Immature natural killer cell (primary cell): ENCODE data around the gene SPECC1. TPM values are rescaled to one million over a fixed set of nuclear protein-coding genes. Genes with fewer than 3 reads are reported as not detected.
"Not testable (repeated sequence)": the region's sequence is repeated elsewhere in the genome, so short reads cannot be mapped to it uniquely, and the experiment has no call there.

Source experiments
- DNase-seq, 3 donors: peaks; one replicate each; pipeline ENCODE4 v3.0.0; 2022; ENCODE audit warnings: mixed read lengths in 1 of 3
- H3K27ac Mint-ChIP-seq, 6 donors: one replicate each; pipeline ENCODE4 v1.8.0; 2020; ENCODE audit warnings: mixed read lengths in 6 of 6, mild to moderate bottlenecking in 5 of 6, inconsistent platforms in 4 of 6, moderate library complexity in 3 of 6
- H3K27me3 Mint-ChIP-seq, 3 donors: one replicate each; pipeline ENCODE4 v1.8.0; 2020 to 2021; ENCODE audit warnings: low read depth in 3 of 3, mild to moderate bottlenecking in 3 of 3, mixed read lengths in 3 of 3, moderate library complexity in 3 of 3, inconsistent platforms in 1 of 3
- H3K36me3 Mint-ChIP-seq, 3 donors: one replicate each; pipeline ENCODE4 v1.8.0; 2020; ENCODE audit warnings: mixed read lengths in 3 of 3, inconsistent platforms in 2 of 3, mild to moderate bottlenecking in 2 of 3
- H3K4me1 Mint-ChIP-seq, 2 donors: one replicate each; pipeline ENCODE4 v1.8.0; 2020; ENCODE audit warnings: inconsistent platforms in 2 of 2, mild to moderate bottlenecking in 2 of 2, mixed read lengths in 2 of 2, moderate library complexity in 1 of 2
- H3K4me3 Mint-ChIP-seq, 5 donors: one replicate each; pipeline ENCODE4 v1.8.0; 2020; ENCODE audit warnings: mild to moderate bottlenecking in 5 of 5, mixed read lengths in 5 of 5, inconsistent platforms in 3 of 5, moderate library complexity in 3 of 5
- H3K9me3 Mint-ChIP-seq, 6 donors: one replicate each; pipeline ENCODE4 v1.8.0; 2020; ENCODE audit warnings: mild to moderate bottlenecking in 6 of 6, mixed read lengths in 6 of 6, inconsistent platforms in 4 of 6, moderate library complexity in 3 of 6
- polyA plus RNA-seq, 3 donors: library from polyadenylated mRNA; unstranded; fragments of 300-500 nt; fragmentation: Illumina TruSeq; gene quantifications; one replicate each; pipeline ENCODE4 v1.2.3, GENCODE V29; 2021

Gene SPECC1
- polyA plus RNA-seq, 3 donors from 2014 or later: 6.0 to 43.3 (median 25.5) TPM

DNA sequence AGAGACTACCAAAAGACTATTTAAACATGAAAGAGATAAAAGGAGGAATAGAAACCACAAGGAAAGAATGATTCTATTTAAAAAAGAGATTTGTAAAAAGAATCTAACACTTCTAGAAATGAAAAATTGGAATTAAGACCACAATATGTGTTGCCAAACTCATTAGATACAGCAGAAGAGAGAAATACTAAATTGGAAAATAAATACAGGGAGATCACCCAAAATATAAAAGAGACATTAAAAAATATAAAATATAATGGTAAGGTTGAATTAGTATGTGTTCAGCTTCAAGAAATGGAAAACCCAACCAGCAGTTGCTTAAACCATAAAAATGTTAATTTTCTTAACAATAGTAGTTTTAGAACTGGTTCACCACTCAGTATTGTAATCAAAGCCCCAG lies 297.8 kb downstream of the SPECC1 start:
- Mint-ChIP-seq H3K36me3 (peaks cover 16 to 43% (median 38%) of the 10 kb centered on the region in 3 donors), H3K4me3 (no peak overlapping the region), H3K9me3 (peaks cover 5 to 22% (median 11%) of the 10 kb centered on the region in 6 donors), H3K27ac (no peak overlapping the region), H3K4me1 (no peaks in the 10 kb centered on the region), H3K27me3 (peaks cover 1 to 2% (median 2%) of the 10 kb centered on the region in 3 donors)
- DNase-seq: no peak

DNA sequence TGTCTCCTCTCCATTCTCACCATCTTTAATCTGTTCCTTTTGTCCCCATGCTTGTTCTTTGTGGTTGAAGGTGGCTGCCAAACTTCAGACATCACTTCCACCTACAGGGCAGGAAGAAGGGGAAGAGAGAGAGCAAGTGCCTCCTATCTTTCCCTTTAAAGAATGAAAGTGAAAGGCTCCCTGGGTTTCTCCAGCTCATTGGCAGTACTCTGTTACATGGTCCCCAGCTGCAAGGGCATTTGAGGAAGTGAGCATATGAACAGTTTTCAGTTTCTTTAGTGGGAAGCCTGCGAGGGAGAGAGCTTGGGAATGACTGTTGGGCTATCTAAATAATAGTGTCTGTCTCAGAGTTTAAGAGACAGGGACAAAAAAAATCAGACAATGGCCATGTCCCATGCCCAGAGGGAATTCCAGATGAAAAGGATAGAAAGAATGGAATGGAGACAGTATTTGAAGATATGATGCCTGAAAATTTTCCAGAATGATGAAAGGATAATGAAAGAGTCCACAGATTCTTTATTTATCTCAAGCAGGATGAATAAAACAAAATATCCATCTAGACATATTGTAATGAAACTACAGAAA lies 298.3 kb downstream of the SPECC1 start:
- Mint-ChIP-seq H3K36me3 (peaks cover 16 to 43% (median 38%) of the 10 kb centered on the region in 3 donors), H3K4me1 (no peaks in the 10 kb centered on the region), H3K27ac (no peak overlapping the region), H3K4me3 (no peak overlapping the region), H3K9me3 (peaks cover 5 to 22% (median 11%) of the 10 kb centered on the region in 6 donors), H3K27me3 (peaks cover 1 to 2% (median 2%) of the 10 kb centered on the region in 3 donors)
- no peak for DNase-seq

DNA sequence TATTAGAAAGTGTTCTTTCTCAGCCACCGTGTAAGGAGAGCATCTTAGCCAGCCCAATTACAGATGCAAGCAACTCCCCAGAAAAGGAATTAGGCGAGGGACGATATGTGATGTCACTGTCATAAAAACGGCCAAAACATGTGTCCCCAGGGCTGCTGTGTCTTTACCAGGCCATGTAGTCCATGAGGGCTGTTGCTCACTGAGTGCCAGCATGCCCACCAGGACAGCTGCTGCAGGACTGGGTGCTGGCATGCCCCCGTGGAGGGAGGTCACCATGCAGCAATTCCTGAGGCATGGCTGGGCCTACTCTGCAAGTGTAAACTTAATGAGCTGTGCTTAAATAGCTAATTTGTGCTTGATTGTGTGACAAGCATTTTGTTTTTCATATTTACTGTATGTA lies 301.3 kb downstream of the SPECC1 start:
- no peak for DNase-seq
- Mint-ChIP-seq H3K4me3 (no peak overlapping the region), H3K9me3 (peaks cover 4 to 17% (median 11%) of the 10 kb centered on the region in 6 donors), H3K36me3 (peaks cover 16 to 37% (median 32%) of the 10 kb centered on the region in 3 donors), H3K27me3 (peaks cover 0 to 2% (median 2%) of the 10 kb centered on the region in 3 donors), H3K4me1 (no peaks in the 10 kb centered on the region), H3K27ac (no peak overlapping the region)

DNA sequence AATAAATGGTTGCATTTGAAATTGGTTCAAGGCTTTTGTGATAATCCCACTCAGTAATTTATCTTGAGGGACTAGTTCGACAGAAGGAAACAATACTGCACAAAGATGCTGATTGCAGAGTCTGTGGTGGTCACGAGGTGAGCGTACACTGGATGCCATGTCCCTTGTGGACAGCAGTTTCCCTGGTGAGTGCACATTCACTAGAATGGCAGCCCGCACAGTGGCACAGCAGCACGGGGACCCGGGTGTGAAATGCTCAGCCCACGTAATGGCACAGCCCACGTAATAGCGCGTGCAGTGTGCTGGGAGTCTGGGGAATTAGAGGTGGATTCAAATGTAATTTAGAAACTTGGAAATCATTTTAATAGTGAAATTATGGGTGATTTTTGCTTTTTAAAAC lies 304.1 kb downstream of the SPECC1 start:
- H3K9me3 Mint-ChIP-seq: peaks cover 0 to 2% (median 0%) of the 10 kb centered on the region in 6 donors
- H3K36me3 Mint-ChIP-seq: peaks cover 0 to 14% (median 12%) of the 10 kb centered on the region in 3 donors
- peaks cover 0 to 5% (median 2%) of the 10 kb centered on the region in 3 donors for H3K27me3 Mint-ChIP-seq
- H3K4me1 Mint-ChIP-seq: no peaks in the 10 kb centered on the region
- DNase-seq: no peak
- no peak overlapping the region for H3K4me3 Mint-ChIP-seq
- H3K27ac Mint-ChIP-seq: no peak overlapping the region

DNA sequence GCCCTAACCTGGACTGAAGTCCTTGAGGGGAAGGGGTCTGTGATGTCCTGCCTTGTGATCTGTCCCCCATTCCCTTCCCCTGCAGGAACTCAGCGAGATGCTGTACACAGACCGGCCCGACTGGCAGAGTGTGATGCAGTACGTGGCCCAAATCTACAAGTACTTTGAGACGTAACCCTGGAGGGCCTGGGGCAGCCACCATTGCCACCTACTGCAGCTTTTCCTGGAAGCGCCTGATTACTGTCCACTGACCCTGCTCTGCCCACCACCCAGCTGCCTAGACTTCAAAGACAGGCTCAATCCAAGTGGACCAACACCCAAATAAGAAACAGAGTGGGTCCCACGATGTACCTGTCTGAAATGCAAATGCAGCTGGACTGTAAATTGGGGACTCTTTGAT lies 304.7 kb downstream of the SPECC1 start:
- peak overlapping the region in 1 of 6 donors; percentile 12 for H3K27ac Mint-ChIP-seq
- no peak overlapping the region for H3K4me3 Mint-ChIP-seq
- no peak for DNase-seq
- H3K9me3 Mint-ChIP-seq: no peaks in the 10 kb centered on the region
- peaks cover 0 to 9% (median 9%) of the 10 kb centered on the region in 3 donors for H3K36me3 Mint-ChIP-seq
- peaks cover 0 to 5% (median 2%) of the 10 kb centered on the region in 3 donors for H3K27me3 Mint-ChIP-seq
- no peaks in the 10 kb centered on the region for H3K4me1 Mint-ChIP-seq

DNA sequence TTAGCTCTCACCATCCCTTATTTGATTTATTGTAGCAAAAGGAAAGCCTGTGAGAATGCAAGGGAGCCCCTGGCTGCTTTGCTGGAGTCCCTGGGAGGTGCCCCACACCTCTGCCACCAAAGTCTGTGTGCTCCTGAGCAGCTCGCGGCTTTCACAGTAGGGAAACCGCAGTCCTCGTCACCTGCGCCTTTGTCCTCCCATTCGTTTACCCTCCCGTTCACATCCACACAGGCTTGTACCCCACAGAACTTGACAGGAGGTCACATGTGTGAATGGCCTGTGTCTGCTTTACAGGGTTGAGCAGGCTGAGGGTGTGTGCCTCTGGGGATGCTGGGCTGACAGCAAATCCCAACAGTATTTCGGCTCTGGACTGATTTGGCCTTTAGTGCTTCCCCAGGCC lies 305.7 kb downstream of the SPECC1 start:
- no peaks in the 10 kb centered on the region for H3K9me3 Mint-ChIP-seq
- H3K4me3 Mint-ChIP-seq: peak overlapping the region in 3 of 5 donors; percentile 4 to 44 (median 21)
- peak overlapping the region in 3 of 6 donors; percentile 22 to 46 (median 45) for H3K27ac Mint-ChIP-seq
- H3K27me3 Mint-ChIP-seq: peaks cover 0 to 5% (median 0%) of the 10 kb centered on the region in 3 donors
- no peaks in the 10 kb centered on the region for H3K4me1 Mint-ChIP-seq
- peaks cover 0 to 6% (median 3%) of the 10 kb centered on the region in 3 donors for H3K36me3 Mint-ChIP-seq
- peak; percentile 30 to 52 (median 48) for DNase-seq

DNA sequence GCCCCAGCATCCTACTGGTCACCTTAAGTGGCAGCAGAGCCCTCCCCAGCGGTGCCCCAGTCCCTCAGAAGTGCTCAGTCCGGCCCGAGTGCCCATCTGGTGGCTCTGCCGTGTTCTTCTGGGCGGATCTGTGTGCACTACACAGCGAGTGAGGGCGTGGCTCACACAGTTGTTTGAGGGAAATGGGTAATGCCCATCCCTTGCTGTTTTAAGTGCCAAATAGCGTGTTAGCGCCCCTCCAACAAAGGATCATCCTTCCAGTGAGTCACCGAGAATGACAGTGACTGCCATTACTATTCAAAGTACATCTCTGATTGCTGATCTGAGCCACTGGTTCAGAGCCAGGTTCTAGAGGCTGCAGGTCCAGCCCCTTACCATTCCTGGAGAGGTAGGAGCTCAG lies 306.2 kb downstream of the SPECC1 start:
- no peak overlapping the region for H3K4me3 Mint-ChIP-seq
- peak overlapping the region in 4 of 6 donors; percentile 45 to 58 (median 50) for H3K27ac Mint-ChIP-seq
- no peaks in the 10 kb centered on the region for H3K9me3 Mint-ChIP-seq
- peak in 1 of 3 donors; percentile 3 for DNase-seq
- peaks cover 0 to 2% (median 0%) of the 10 kb centered on the region in 3 donors for H3K36me3 Mint-ChIP-seq
- H3K27me3 Mint-ChIP-seq: peaks cover 0 to 5% (median 0%) of the 10 kb centered on the region in 3 donors
- H3K4me1 Mint-ChIP-seq: no peaks in the 10 kb centered on the region

DNA sequence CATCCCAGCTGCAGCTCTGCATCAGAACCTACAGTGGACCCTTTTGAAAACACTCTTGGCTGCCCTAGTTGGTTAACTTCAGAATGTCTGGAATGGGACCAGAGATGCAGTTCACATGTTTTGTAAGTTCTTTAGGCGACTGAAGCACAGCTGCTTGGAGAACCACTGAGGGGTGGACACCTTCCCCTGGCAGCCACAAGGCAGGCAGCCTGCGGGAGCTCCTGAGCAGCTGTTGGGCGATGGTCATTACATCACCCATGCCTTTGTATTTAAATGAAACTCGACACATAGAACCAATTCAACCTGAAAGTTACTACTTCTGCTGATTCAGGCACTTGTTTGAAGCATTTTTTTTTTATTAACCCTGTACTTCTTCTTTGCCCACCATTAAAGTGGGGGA lies 306.7 kb downstream of the SPECC1 start:
- no peak for DNase-seq
- no peak overlapping the region for H3K4me3 Mint-ChIP-seq
- no peaks in the 10 kb centered on the region for H3K9me3 Mint-ChIP-seq
- peak overlapping the region in 2 of 6 donors; percentile 31 to 55 for H3K27ac Mint-ChIP-seq
- peaks cover 0 to 5% (median 0%) of the 10 kb centered on the region in 3 donors for H3K27me3 Mint-ChIP-seq
- no peaks in the 10 kb centered on the region for H3K36me3 Mint-ChIP-seq
- peaks cover 0 to 2% of the 10 kb centered on the region in 2 donors for H3K4me1 Mint-ChIP-seq

DNA sequence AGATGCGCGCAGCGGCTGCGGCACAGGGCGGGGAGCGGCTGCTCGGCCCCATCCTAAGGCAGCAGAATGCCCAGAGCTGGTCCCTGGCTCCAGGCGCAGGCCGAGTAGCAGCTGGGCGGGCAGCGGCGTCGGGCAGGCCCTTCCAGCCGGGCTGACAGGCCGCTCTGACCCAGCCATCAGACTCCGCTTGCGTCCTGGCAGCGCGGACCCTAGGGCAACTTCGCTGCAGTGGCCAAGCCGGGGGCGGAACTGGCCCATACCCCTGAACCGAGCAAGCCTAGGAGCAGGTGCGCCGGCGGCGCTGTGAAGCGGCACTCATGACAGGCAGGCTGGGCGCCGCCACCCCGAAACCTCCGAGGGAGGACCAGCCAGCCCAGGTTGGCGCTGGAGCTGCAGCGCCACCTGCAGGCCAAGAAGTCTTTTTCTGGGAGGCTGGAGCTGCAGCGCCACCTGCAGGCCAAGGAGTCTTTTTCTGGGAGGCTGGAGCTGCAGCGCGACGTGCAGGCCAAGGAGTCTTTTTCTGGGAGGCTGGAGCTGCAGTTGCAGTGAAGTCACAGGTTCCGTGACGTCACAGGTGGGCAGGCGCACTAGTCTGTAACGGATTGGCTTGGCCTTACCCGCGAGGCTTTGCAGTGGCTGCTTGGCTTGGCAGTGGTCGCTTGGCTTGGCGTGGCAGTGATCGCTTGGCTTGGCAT lies 311.5 kb downstream of the SPECC1 start:
- H3K4me1 Mint-ChIP-seq, H3K36me3 Mint-ChIP-seq, H3K27me3 Mint-ChIP-seq, H3K9me3 Mint-ChIP-seq, H3K27ac Mint-ChIP-seq: not testable (repeated sequence)
- peak overlapping the region in 4 of 5 donors; percentile 35 to 72 (median 42) for H3K4me3 Mint-ChIP-seq
- peak; percentile 76 to 81 (median 78) for DNase-seq

DNA sequence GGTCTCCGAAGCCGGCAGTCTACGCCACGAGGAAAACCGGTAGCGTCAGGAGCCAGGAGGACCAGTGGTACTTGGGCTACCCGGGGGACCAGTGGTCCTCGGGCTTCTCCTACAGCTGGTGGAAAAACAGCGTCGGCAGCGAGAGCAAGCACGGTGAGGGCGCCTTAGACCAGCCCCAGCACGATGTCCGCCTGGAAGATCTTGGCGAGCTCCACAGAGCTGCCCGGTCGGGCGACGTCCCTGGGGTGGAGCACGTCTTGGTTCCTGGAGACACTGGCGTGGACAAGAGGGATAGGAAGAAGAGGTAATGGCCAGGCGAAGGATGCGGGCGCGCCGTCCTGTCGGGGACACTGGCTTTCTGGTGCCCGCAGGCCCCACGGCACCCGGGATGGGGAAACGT lies 312.2 kb downstream of the SPECC1 start:
- H3K4me3 Mint-ChIP-seq, H3K4me1 Mint-ChIP-seq, H3K36me3 Mint-ChIP-seq, H3K27ac Mint-ChIP-seq, H3K27me3 Mint-ChIP-seq, DNase-seq, H3K9me3 Mint-ChIP-seq: not testable (repeated sequence)

DNA sequence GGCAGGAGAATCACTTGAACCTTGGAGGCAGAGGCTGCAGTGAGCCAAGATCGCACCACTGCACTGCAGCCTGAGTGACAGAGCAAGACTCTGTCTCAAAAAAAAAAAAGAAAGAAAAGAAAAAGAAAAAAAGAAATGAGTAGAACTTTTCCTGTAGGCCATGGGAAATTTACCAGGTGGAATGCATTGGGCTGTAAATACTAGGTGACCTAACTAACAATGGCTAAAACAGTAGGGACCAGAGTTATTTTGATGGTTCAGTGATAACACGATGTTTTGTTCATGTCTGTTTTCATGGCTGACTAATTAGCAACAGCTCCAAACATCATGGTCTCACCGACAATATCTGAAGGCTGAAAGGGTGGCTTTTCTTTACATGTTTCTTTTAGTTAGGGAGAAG lies 318.6 kb downstream of the SPECC1 start:
- H3K27me3 Mint-ChIP-seq, H3K4me1 Mint-ChIP-seq, H3K36me3 Mint-ChIP-seq, DNase-seq, H3K27ac Mint-ChIP-seq, H3K9me3 Mint-ChIP-seq, H3K4me3 Mint-ChIP-seq: not testable (repeated sequence)

DNA sequence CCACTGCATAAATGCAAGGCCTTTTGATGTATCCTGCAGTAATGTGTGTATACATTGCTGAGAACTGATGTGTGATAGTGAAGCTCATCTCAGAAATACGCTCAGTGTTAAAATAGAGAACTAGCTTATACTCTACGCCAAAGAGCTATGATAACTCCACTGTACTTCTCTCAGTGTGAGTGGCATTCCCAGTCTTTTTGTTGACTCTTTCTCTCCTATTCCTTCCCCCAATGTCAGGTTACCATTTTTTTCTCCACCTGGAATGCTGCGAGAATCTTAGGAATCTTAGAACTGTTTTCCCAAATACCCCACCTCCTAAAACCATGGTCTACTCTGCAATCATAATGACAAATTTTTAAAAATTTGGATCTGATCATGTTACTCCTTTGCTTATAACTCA lies 342.2 kb downstream of the SPECC1 start:
- not testable (repeated sequence) for H3K4me3 Mint-ChIP-seq, H3K36me3 Mint-ChIP-seq, DNase-seq, H3K27me3 Mint-ChIP-seq, H3K4me1 Mint-ChIP-seq, H3K9me3 Mint-ChIP-seq, H3K27ac Mint-ChIP-seq

DNA sequence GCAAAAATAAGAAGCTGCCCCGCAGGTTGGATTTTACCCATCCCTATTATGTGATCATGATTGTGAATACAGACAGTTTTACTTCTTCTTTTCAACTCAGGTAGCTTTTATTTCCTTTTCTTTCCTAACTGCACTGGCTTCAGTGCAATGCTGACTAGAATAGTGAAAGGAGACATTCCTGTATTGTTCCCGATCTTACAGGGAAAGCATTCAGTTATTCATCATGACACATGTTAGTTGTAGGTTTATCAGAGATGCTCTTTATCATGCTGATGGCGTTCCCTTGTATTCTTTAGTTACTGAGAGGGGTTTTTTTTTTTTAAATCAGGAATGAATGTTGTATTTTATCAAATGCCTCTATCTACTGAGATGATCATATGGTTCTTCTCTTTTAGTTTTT lies 343.4 kb downstream of the SPECC1 start:
- DNase-seq, H3K27ac Mint-ChIP-seq, H3K27me3 Mint-ChIP-seq, H3K4me1 Mint-ChIP-seq, H3K4me3 Mint-ChIP-seq, H3K36me3 Mint-ChIP-seq, H3K9me3 Mint-ChIP-seq: not testable (repeated sequence)

DNA sequence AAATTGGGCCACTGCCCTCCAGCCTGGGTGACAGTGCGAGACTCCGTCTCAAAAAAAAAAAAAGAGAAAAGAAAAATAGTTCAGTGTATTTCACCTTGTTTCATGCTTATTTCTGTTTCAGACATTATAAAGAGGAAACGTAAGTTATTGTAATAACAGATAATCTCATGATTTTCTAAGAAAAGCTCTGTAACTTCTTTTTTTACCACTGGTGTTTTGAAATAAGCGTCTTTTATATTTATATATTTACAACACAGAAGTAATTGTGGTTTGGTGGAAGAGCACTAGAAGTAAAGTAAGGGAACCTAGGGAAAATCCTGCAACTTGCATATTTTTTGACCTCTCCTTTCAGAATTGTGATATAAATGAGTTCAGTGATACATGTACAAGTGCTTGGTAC lies 354.7 kb downstream of the SPECC1 start:
- H3K36me3 Mint-ChIP-seq, H3K27ac Mint-ChIP-seq, H3K4me3 Mint-ChIP-seq, H3K4me1 Mint-ChIP-seq, H3K9me3 Mint-ChIP-seq, H3K27me3 Mint-ChIP-seq, DNase-seq: not testable (repeated sequence)
